BE2C (cell line): ENCODE results near the gene IGSF6.

Source experiments
- DNase-seq: peaks from one replicate; pipeline ENCODE4 v3.0.0-alpha.2; 2020
- H3K27me3 ChIP-seq: fragments of 250-450 bp; sonication (Bioruptor Pico); 2 replicates; pipeline ENCODE4 v1.5.1; 2020; ENCODE audit warnings: mild to moderate bottlenecking
- H3K36me3 ChIP-seq: fragments of 250-450 bp; sonication (Bioruptor Pico); 2 replicates; pipeline ENCODE4 v1.5.1; 2020; ENCODE audit warnings: mild to moderate bottlenecking
- H3K4me1 ChIP-seq: fragments of 250-450 bp; sonication (Bioruptor Pico); 2 replicates; pipeline ENCODE4 v1.5.1; 2020
- H3K4me3 ChIP-seq: 2 replicates; pipeline ENCODE4 v1.5.1; 2011; ENCODE audit warnings: low read depth, low read length
- H3K9me3 ChIP-seq: fragments of 250-450 bp; sonication (Bioruptor Pico); 2 replicates; pipeline ENCODE4 v1.5.1; 2020
- TF ChIP-seq, protein P1 (sequence below): IDR thresholded peaks from 2 replicates; pipeline ENCODE4 v1.5.1; 2012; ENCODE audit warnings: mild to moderate bottlenecking, low read depth, low read length

The IGSF6 gene

DNA sequence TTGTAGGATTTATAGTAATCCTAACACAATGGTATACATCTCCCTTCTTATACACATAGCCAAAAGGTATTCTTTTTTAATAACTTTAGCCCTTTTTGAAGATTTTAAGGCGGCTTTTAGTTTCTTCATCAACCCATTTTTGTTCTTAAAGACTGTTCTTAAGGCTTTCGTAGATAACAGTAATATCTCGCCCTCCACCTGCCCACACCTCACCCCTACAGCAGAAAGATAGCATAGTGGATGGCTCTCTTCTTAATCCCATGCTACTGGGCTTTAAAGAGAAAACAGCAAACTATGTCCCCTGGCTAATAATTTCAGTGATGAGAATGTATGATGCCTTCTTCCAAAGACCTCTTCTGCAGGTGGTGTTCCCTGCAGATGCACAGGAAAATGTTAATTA is 8.6 kb downstream of the IGSF6 start:
- Histone ChIP-seq H3K4me3 (no peak overlapping the region), H3K4me1 (peaks cover 4% of the 10 kb centered on the region; the same call in 1 of the 2 replicates), H3K27me3 (no peaks in the 10 kb centered on the region), H3K36me3 (no peaks in the 10 kb centered on the region; the same call in 1 of the 2 replicates), H3K9me3 (no peaks in the 10 kb centered on the region)
- TF ChIP-seq, protein P1, sequence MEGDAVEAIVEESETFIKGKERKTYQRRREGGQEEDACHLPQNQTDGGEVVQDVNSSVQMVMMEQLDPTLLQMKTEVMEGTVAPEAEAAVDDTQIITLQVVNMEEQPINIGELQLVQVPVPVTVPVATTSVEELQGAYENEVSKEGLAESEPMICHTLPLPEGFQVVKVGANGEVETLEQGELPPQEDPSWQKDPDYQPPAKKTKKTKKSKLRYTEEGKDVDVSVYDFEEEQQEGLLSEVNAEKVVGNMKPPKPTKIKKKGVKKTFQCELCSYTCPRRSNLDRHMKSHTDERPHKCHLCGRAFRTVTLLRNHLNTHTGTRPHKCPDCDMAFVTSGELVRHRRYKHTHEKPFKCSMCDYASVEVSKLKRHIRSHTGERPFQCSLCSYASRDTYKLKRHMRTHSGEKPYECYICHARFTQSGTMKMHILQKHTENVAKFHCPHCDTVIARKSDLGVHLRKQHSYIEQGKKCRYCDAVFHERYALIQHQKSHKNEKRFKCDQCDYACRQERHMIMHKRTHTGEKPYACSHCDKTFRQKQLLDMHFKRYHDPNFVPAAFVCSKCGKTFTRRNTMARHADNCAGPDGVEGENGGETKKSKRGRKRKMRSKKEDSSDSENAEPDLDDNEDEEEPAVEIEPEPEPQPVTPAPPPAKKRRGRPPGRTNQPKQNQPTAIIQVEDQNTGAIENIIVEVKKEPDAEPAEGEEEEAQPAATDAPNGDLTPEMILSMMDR: no peak
- DNase-seq: no peak

DNA sequence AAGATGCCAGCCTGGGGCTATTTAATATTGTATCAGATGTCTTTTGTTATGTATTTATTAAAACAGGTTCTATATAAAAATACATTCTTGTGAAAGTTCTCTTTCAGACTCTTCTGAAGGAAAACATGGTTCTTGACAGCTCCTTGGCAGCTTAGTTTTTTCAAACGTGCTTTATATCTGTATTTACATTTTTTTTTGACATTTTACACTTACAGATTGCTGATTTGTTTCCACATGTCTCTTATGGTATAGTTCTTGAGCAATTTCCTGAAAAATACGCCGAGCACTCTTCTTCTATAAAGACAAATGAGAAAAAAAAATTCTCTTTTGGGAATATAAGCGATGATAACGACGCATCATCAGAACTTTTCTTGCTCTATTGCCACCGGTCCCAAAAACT is 9.5 kb downstream of the IGSF6 start:
- no peaks in the 10 kb centered on the region for H3K27me3 ChIP-seq
- no peaks in the 10 kb centered on the region for H3K9me3 ChIP-seq
- H3K4me3 ChIP-seq: no peak overlapping the region
- TF ChIP-seq, protein P1: no peak
- no peaks in the 10 kb centered on the region; the same call in 1 of the 2 replicates for H3K36me3 ChIP-seq
- no peak for DNase-seq
- peaks cover 4% of the 10 kb centered on the region; the same call in 1 of the 2 replicates for H3K4me1 ChIP-seq

DNA sequence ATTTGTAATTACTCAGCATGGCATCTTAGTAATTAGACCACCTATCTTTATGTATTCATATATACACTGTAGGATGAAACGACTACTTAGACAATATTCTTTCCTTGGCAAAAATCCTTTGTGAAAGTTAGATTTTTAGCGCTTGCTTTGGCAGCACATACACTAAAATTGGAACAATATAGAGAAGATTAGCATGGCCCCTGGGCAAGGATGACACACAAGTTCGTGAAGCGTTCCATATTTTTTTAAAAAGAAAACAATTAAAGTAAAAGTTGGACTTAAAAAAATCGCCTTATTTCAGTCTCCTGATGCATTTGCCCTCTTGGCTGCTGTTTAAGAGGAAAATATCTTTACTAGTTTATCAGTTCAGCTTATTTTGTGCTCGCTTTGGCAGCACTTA is 10.5 kb downstream of the IGSF6 start:
- H3K4me3 ChIP-seq: no peak overlapping the region
- TF ChIP-seq, protein P1: no peak
- no peaks in the 10 kb centered on the region; the same call in none of the 2 replicates for H3K36me3 ChIP-seq
- no peaks in the 10 kb centered on the region; the same call in 1 of the 2 replicates for H3K9me3 ChIP-seq
- no peak for DNase-seq
- H3K27me3 ChIP-seq: no peaks in the 10 kb centered on the region
- H3K4me1 ChIP-seq: peaks cover 4% of the 10 kb centered on the region; the same call in 1 of the 2 replicates

DNA sequence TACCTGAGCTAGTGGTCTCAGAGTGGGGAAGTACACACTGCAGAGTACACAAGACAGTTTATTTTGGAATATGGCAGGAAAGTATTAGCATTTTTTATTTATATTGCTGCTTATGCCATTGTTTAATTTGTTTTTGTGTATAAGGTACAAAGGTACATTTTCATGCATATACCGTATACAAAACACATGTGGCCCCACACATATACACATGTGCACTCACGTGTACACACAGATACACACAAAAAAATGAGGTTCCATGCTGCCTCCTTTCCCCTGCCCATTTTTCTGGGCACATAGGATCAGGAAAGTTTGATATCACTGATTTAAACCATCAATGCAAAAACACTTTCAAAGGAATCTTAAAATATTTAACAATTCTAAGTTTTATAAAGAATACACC is 12.9 kb downstream of the IGSF6 start:
- Histone ChIP-seq H3K4me3 (no peak overlapping the region), H3K36me3 (no peaks in the 10 kb centered on the region; the same call in none of the 2 replicates), H3K27me3 (no peaks in the 10 kb centered on the region), H3K9me3 (no peaks in the 10 kb centered on the region; the same call in 1 of the 2 replicates), H3K4me1 (peaks cover 4% of the 10 kb centered on the region; the same call in 1 of the 2 replicates)
- TF ChIP-seq, protein P1: no peak
- no peak for DNase-seq

DNA sequence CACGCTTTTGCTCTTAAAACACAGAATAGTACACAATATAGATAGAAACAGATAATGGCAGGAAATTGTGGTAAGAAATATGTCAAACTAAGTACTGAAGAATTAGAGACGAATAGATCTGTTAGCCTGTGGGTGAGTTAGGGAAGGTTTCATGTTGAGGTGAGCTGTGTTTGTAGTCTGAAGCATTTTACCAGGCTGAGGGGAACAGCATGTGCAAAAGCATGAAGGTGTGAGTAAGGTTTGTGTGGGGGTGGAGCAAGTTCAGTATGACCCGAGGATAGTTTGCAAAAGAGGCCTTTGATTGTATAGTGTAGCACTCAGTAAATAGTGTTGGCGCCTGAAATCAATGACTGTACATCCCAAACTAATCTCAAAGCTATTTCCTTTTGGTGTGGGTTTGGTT is 13.8 kb downstream of the IGSF6 start:
- Histone ChIP-seq H3K4me1 (peaks cover 4% of the 10 kb centered on the region; the same call in 1 of the 2 replicates), H3K9me3 (no peaks in the 10 kb centered on the region; the same call in 1 of the 2 replicates), H3K4me3 (no peak overlapping the region), H3K36me3 (no peaks in the 10 kb centered on the region; the same call in 1 of the 2 replicates), H3K27me3 (no peaks in the 10 kb centered on the region)
- TF ChIP-seq, protein P1: no peak
- DNase-seq: no peak
